GM12873 (cell line): ENCODE results near the gene KRTAP22-1.

Source experiments
- CTCF ChIP-seq: IDR thresholded peaks from 2 replicates; pipeline ENCODE4 v1.5.1; 2012; ENCODE audit warnings: low read depth, mild to moderate bottlenecking, moderate library complexity, low read length, control low read depth; ENCODE audit not compliant: insufficient read depth; ENCODE audit errors: missing control alignments

The KRTAP22-1 gene

DNA sequence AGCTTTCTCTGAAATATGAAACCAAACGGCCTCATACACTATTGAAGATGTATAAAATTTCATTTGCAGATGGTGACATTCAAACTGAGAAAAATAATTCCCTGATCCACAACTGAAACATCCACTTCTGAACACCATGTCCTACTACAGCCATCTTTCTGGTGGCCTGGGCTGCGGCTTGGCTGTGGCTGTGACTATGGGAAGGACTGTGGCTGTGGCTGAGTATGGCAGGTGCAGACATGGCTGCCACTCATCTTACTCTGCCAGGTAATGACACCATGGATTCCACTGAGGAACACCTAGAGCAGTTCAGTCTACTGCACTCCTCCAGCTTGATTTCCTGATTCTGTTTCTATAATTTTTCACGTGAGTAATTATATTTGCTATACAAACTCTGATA is 19.6 kb downstream of the KRTAP22-1 start, which contains the start of gene KRTAP20-4:
Gene KRTAP20-4, plus strand, starts transcription at position 106 of the 400 bp plus-strand sequence.
- no peak for TF ChIP-seq CTCF

GRCh38 chr21:30623362-30623761 is 22.5 kb downstream of the KRTAP22-1 start:
- no peak for TF ChIP-seq CTCF

DNA sequence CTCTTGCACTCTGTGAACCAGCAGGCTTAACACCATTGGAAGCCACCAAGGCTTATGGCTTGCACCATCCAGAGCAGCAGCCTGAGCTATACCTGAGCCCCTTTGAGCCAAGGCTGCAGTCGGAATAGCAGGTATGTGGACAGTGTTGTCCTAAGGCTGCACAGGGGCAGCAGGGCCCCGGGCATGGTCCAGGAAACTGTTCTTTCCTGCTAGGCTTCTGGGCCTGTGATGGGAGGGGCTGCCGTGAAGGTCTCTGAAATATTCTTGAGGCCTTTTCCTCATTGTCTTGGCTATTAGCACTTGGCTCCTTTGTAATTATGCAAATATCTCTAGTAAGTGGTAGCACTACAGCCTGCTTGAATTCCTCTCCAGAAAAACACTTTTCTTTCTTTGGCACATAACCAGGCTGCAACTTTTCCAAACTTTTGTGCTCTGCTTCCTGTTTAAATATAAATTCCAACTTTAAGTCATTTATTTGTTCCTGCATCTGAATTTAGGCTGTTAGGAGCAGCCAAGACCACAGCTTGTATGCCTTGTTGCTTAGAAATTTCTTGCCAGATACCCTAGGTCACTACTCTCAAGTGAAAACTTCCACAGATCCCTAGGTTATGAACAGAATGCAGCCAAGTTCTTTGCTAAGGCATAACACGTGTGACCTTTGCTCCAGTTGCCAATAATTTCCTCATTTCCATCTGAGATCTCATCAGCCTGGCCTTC is 24.7 kb downstream of the KRTAP22-1 start:
- no peak for TF ChIP-seq CTCF

- TF ChIP-seq CTCF: no peak
Measured at GRCh38 chr21:30628109-30628508, 27.2 kb downstream of the KRTAP22-1 start.

GRCh38 chr21:30629200-30629599 is 28.3 kb downstream of the KRTAP22-1 start:
- TF ChIP-seq CTCF: no peak

DNA sequence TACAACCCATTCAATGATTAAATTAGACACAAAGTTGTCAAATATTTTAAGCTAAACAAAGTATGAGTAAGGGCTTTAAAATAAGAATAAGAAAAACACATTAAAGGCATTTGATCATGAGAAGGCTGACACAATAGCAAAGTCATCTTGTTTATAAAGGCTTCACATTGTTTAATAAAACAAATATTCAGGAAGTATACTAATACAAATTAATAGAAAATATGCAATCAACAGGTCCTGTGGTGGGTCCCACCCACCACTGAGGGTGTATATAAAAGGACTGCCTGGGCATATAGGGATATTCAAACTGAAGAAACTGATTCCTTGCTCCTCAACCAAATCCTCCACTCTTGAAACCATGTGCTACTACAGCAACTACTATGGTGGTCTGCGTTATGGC is 34.0 kb downstream of the KRTAP22-1 start, which contains the start of gene KRTAP20-2:
Gene KRTAP20-2, plus strand, starts transcription at position 301 of the 400 bp plus-strand sequence. Its CDS starts 58 bp downstream, at position 359.
- no peak for TF ChIP-seq CTCF

GRCh38 chr21:30638686-30639085 is 37.8 kb downstream of the KRTAP22-1 start:
- TF ChIP-seq CTCF: no peak
